Activated CD4-positive, alpha-beta memory T cell treated with anti-CD3 and anti-CD28 coated beads for 36 hours (primary cell): ENCODE measurements around the gene ASH1L. TPM values are rescaled to one million over a fixed set of nuclear protein-coding genes. Genes with fewer than 3 reads are reported as not detected.
"Not testable (repeated sequence)": the region's sequence is repeated elsewhere in the genome, so short reads cannot be mapped to it uniquely, and the experiment has no call there.

Experiments
- CTCF ChIA-PET: fragments of 350-600 bp; sonication (Branson Sonifier 250); formaldehyde crosslinking; loops from one replicate; lab custom pipeline; 2021; ENCODE audit warnings: antibody characterized with exemption, inconsistent platforms; lab: Charles Lee
- POLR2A ChIA-PET: fragments of 350-600 bp; sonication (Branson Sonifier 250); formaldehyde crosslinking; loops from one replicate; lab custom pipeline; 2021; ENCODE audit warnings: antibody characterized with exemption; lab: Charles Lee
- DNase-seq: peaks from one replicate; pipeline ENCODE4 v3.0.0-alpha.2; 2020
- H3K27ac Mint-ChIP-seq: one replicate; pipeline ENCODE4 v1.8.0; 2021; ENCODE audit warnings: mixed read lengths
- H3K27me3 Mint-ChIP-seq: one replicate; pipeline ENCODE4 v1.8.0; 2021; ENCODE audit warnings: mixed read lengths
- H3K36me3 Mint-ChIP-seq: one replicate; pipeline ENCODE4 v1.8.0; 2021; ENCODE audit warnings: mixed read lengths
- H3K4me1 Mint-ChIP-seq: one replicate; pipeline ENCODE4 v1.8.0; 2021; ENCODE audit warnings: low read depth, mixed read lengths
- H3K4me3 Mint-ChIP-seq: one replicate; pipeline ENCODE4 v1.8.0; 2021; ENCODE audit warnings: mild to moderate bottlenecking, mixed read lengths
- H3K9me3 Mint-ChIP-seq: one replicate; pipeline ENCODE4 v1.8.0; 2021; ENCODE audit warnings: mixed read lengths
- intact Hi-C: fragments of 100-400 bp; cut with micrococcal nuclease; formaldehyde crosslinking; loops from one replicate; pipeline ENCODE4 v1.15.1; 2023
- total RNA-seq, 2 experiments: library from RNA; stranded (reverse); gene quantifications; one replicate each; pipeline ENCODE4 v1.2.3, GENCODE V29; 2021

The ASH1L gene
- total RNA-seq, 2 experiments from 2014 or later, result 28.8 to 29.6 TPM

- no peak overlapping the region for H3K4me3 Mint-ChIP-seq
- intact Hi-C loops, result no loop called here
- H3K36me3 Mint-ChIP-seq, result peaks cover 3% of the 10 kb centered on the region
- H3K9me3 Mint-ChIP-seq, result no peaks in the 10 kb centered on the region
- no peaks in the 10 kb centered on the region for H3K27me3 Mint-ChIP-seq
- ChIA-PET POLR2A (no interaction called here), CTCF (interaction anchor here (0.6 kb wide), 2 partner anchors 46 to 220 kb away, joined by 3 read pairs; no protein-coding TSS in a partner anchor)
- H3K27ac Mint-ChIP-seq, result no peak overlapping the region
- DNase-seq, result no peak
- peaks cover 3% of the 10 kb centered on the region for H3K4me1 Mint-ChIP-seq
Measured at GRCh38 chr1:155420788-155421187, 141.8 kb downstream of the ASH1L start.

- H3K36me3 Mint-ChIP-seq, result not testable (repeated sequence)
Measured at GRCh38 chr1:155411840-155412239, 150.8 kb downstream of the ASH1L start.

GRCh38 chr1:155410931-155411330 lies 151.7 kb downstream of the ASH1L start:
- POLR2A ChIA-PET, result no interaction called here
- no peak overlapping the region for H3K4me3 Mint-ChIP-seq
- H3K4me1 Mint-ChIP-seq, result peaks cover 2% of the 10 kb centered on the region
- H3K27ac Mint-ChIP-seq, result no peak overlapping the region
- CTCF ChIA-PET, result no interaction called here
- peaks cover 9% of the 10 kb centered on the region for H3K36me3 Mint-ChIP-seq
- no peaks in the 10 kb centered on the region for H3K27me3 Mint-ChIP-seq
- intact Hi-C loops, result no loop called here
- DNase-seq, result no peak
- no peaks in the 10 kb centered on the region for H3K9me3 Mint-ChIP-seq

More at GRCh38 chr1:155411840-155412239, 150.8 kb downstream of the ASH1L start:
- H3K4me3 Mint-ChIP-seq, DNase-seq, H3K4me1 Mint-ChIP-seq, POLR2A ChIA-PET, H3K27me3 Mint-ChIP-seq, CTCF ChIA-PET, H3K9me3 Mint-ChIP-seq, H3K27ac Mint-ChIP-seq, intact Hi-C loops: not testable (repeated sequence)

- Mint-ChIP-seq H3K36me3 (peaks cover 28% of the 10 kb centered on the region), H3K4me1 (no peaks in the 10 kb centered on the region), H3K27ac (no peak overlapping the region), H3K9me3 (no peaks in the 10 kb centered on the region), H3K4me3 (no peak overlapping the region), H3K27me3 (no peaks in the 10 kb centered on the region)
- POLR2A ChIA-PET, result no interaction called here
- CTCF ChIA-PET, result no interaction called here
- no peak for DNase-seq
- intact Hi-C loops, result no loop called here
Measured at GRCh38 chr1:155396874-155397476, 165.6 kb downstream of the ASH1L start.

GRCh38 chr1:155392898-155393411 lies 169.6 kb downstream of the ASH1L start:
- no peak overlapping the region for H3K27ac Mint-ChIP-seq
- DNase-seq, result no peak
- ChIA-PET CTCF (interaction anchor here (0.7 kb wide), 1 partner anchor 128 kb away, joined by 3 read pairs; no protein-coding TSS in a partner anchor), POLR2A (no interaction called here)
- peaks cover 27% of the 10 kb centered on the region for H3K36me3 Mint-ChIP-seq
- no peaks in the 10 kb centered on the region for H3K4me1 Mint-ChIP-seq
- H3K27me3 Mint-ChIP-seq, result no peaks in the 10 kb centered on the region
- no peaks in the 10 kb centered on the region for H3K9me3 Mint-ChIP-seq
- intact Hi-C loops, result no loop called here
- H3K4me3 Mint-ChIP-seq, result no peak overlapping the region

GRCh38 chr1:155389826-155390225 lies 172.8 kb downstream of the ASH1L start:
- H3K4me1 Mint-ChIP-seq, result no peaks in the 10 kb centered on the region
- POLR2A ChIA-PET, result no interaction called here

GRCh38 chr1:155385836-155386235 lies 176.8 kb downstream of the ASH1L start:
- DNase-seq, intact Hi-C loops, POLR2A ChIA-PET, H3K9me3 Mint-ChIP-seq, H3K4me1 Mint-ChIP-seq, CTCF ChIA-PET, H3K27me3 Mint-ChIP-seq, H3K27ac Mint-ChIP-seq, H3K4me3 Mint-ChIP-seq: not testable (repeated sequence)
- H3K36me3 Mint-ChIP-seq, result peaks cover 17% of the 10 kb centered on the region

More at GRCh38 chr1:155389826-155390225, 172.8 kb downstream of the ASH1L start:
- Mint-ChIP-seq H3K27ac (peak overlapping the region; percentile 29), H3K36me3 (peaks cover 33% of the 10 kb centered on the region), H3K9me3 (no peaks in the 10 kb centered on the region), H3K4me3 (no peak overlapping the region), H3K27me3 (no peaks in the 10 kb centered on the region)
- no peak for DNase-seq
- intact Hi-C loops, result no loop called here
- CTCF ChIA-PET, result no interaction called here

GRCh38 chr1:155383406-155383805 lies 179.2 kb downstream of the ASH1L start:
- intact Hi-C loops, result no loop called here
- no peaks in the 10 kb centered on the region for H3K4me1 Mint-ChIP-seq
- peaks cover 17% of the 10 kb centered on the region for H3K36me3 Mint-ChIP-seq
- CTCF ChIA-PET, result no interaction called here
- no peak for DNase-seq
- POLR2A ChIA-PET, result no interaction called here
- H3K4me3 Mint-ChIP-seq, result no peak overlapping the region
- H3K27me3 Mint-ChIP-seq, result no peaks in the 10 kb centered on the region
- H3K9me3 Mint-ChIP-seq, result no peaks in the 10 kb centered on the region
- H3K27ac Mint-ChIP-seq, result no peak overlapping the region

GRCh38 chr1:155379631-155380090 lies 182.9 kb downstream of the ASH1L start:
- H3K27ac Mint-ChIP-seq, result no peak overlapping the region
- intact Hi-C loops, result no loop called here
- peaks cover 25% of the 10 kb centered on the region for H3K36me3 Mint-ChIP-seq
- H3K27me3 Mint-ChIP-seq, result no peaks in the 10 kb centered on the region
- CTCF ChIA-PET, result no interaction called here
- DNase-seq, result no peak
- no peaks in the 10 kb centered on the region for H3K9me3 Mint-ChIP-seq
- POLR2A ChIA-PET, result no interaction called here
- H3K4me3 Mint-ChIP-seq, result no peak overlapping the region
- no peaks in the 10 kb centered on the region for H3K4me1 Mint-ChIP-seq

GRCh38 chr1:155379180-155379579 lies 183.4 kb downstream of the ASH1L start:
- ChIA-PET CTCF (no interaction called here), POLR2A (no interaction called here)
- Mint-ChIP-seq H3K27ac (no peak overlapping the region), H3K27me3 (no peaks in the 10 kb centered on the region), H3K9me3 (no peaks in the 10 kb centered on the region), H3K4me1 (no peaks in the 10 kb centered on the region), H3K4me3 (no peak overlapping the region), H3K36me3 (peaks cover 27% of the 10 kb centered on the region)
- no peak for DNase-seq
- intact Hi-C loops, result no loop called here

- POLR2A ChIA-PET, result interaction anchor here (0.7 to 0.8 kb wide), 2 partner anchors 10 to 23 kb away, joined by 4 to 9 read pairs; no protein-coding TSS in a partner anchor
- H3K4me1 Mint-ChIP-seq, result no peaks in the 10 kb centered on the region
- no peaks in the 10 kb centered on the region for H3K9me3 Mint-ChIP-seq
- no peak overlapping the region for H3K27ac Mint-ChIP-seq
- DNase-seq, result no peak
- intact Hi-C loops, result no loop called here
- peaks cover 16% of the 10 kb centered on the region for H3K36me3 Mint-ChIP-seq
- CTCF ChIA-PET, result interaction anchor here (0.6 to 0.7 kb wide), 2 partner anchors 110 to 144 kb away, joined by 3 to 6 read pairs; no protein-coding TSS in a partner anchor
- no peak overlapping the region for H3K4me3 Mint-ChIP-seq
- no peaks in the 10 kb centered on the region for H3K27me3 Mint-ChIP-seq
Measured at GRCh38 chr1:155360051-155360450, 202.6 kb downstream of the ASH1L start.

- H3K4me3 Mint-ChIP-seq, result no peak overlapping the region
- no peaks in the 10 kb centered on the region for H3K27me3 Mint-ChIP-seq
- POLR2A ChIA-PET, result no interaction called here
- intact Hi-C loops, result no loop called here
- H3K9me3 Mint-ChIP-seq, result no peaks in the 10 kb centered on the region
- no peak overlapping the region for H3K27ac Mint-ChIP-seq
- peaks cover 38% of the 10 kb centered on the region for H3K36me3 Mint-ChIP-seq
- DNase-seq, result no peak
- no peaks in the 10 kb centered on the region for H3K4me1 Mint-ChIP-seq
- CTCF ChIA-PET, result no interaction called here
Measured at GRCh38 chr1:155352631-155353030, 210.0 kb downstream of the ASH1L start.

GRCh38 chr1:155342842-155343241 lies 219.8 kb downstream of the ASH1L start:
- ChIA-PET CTCF (interaction anchor here (0.8 to 2.4 kb wide), 3 partner anchors 11 to 351 kb away, joined by 3 to 6 read pairs (median 4); no protein-coding TSS in a partner anchor), POLR2A (no interaction called here)
- Mint-ChIP-seq H3K27ac (no peak overlapping the region), H3K4me3 (no peak overlapping the region), H3K4me1 (no peaks in the 10 kb centered on the region), H3K36me3 (peaks cover 48% of the 10 kb centered on the region), H3K27me3 (no peaks in the 10 kb centered on the region), H3K9me3 (no peaks in the 10 kb centered on the region)
- DNase-seq, result no peak
- intact Hi-C loops, result no loop called here
